K562 (cell line): ENCODE measurements around the gene MXD3. TPM values are rescaled to one million over a fixed set of nuclear protein-coding genes. Genes with fewer than 3 reads are reported as not detected.

Experiments used
- CTCF ChIP-seq, 3 experiments: IDR thresholded peaks in 2 of 3; conservative IDR thresholded peaks in 1 of 3; 2 replicates each; pipeline ENCODE4 v1.5.1; 2011 to 2012; ENCODE audit warnings: low read length in 3 of 3, mild to moderate bottlenecking in 3 of 3, control low read depth in 2 of 3, improper control_type of control experiment in 1 of 3, inconsistent platforms in 1 of 3, low read depth in 1 of 3, mixed read lengths in 1 of 3, moderate library complexity in 1 of 3; ENCODE audit not compliant: insufficient read depth in 2 of 3
- HNRNPUL1 ChIP-seq: fragments of 200-400 bp; formaldehyde crosslinking; IDR thresholded peaks from 2 replicates; pipeline ENCODE4 v1.6.1; 2017; ENCODE audit warnings: low read length
- KDM2B ChIP-seq: fragments of 250-450 bp; sonication (Bioruptor Pico); IDR thresholded peaks from 2 replicates; pipeline ENCODE4 v1.8.0; 2021; ENCODE audit warnings: mild to moderate bottlenecking, moderate library complexity
- MGA ChIP-seq: fragments of 450-650 bp; IDR thresholded peaks from 2 replicates; pipeline ENCODE4 v1.6.1; 2016; ENCODE audit warnings: mild to moderate bottlenecking, moderate library complexity
- PRMT5 ChIP-seq: sonication (generic); formaldehyde crosslinking; IDR thresholded peaks from 2 replicates; pipeline ENCODE4 v1.5.0; 2020; ENCODE audit warnings: missing genetic modification reagents
- TCFL5 ChIP-seq: fragments of 250-450 bp; sonication (Bioruptor Pico); conservative IDR thresholded peaks from 2 replicates; pipeline ENCODE4 v1.6.1; 2021; ENCODE audit warnings: mild to moderate bottlenecking, moderate library complexity, matching md5 sums
- TFE3 ChIP-seq: fragments of 450-650 bp; formaldehyde crosslinking; IDR thresholded peaks from 2 replicates; pipeline ENCODE4 v1.4.0; 2020; ENCODE audit warnings: mild to moderate bottlenecking, mixed read lengths
- TOE1 ChIP-seq, 2 experiments: fragments of 450-650 bp in 1 of 2; sonication (generic) in 1 of 2; formaldehyde crosslinking in 1 of 2; IDR thresholded peaks; 2 replicates each; pipeline versions ENCODE4 v1.7.1 to v1.8.0; 2016 to 2022; ENCODE audit warnings: borderline replicate concordance in 2 of 2, mild to moderate bottlenecking in 2 of 2, antibody characterized with exemption in 1 of 2, inconsistent platforms in 1 of 2, low read depth in 1 of 2, missing genetic modification reagents in 1 of 2, moderate library complexity in 1 of 2
- ZBTB17 ChIP-seq: fragments of 450-650 bp; formaldehyde crosslinking; IDR thresholded peaks from 2 replicates; pipeline ENCODE4 v1.4.0; 2020; ENCODE audit warnings: mild to moderate bottlenecking
- ZBTB8A ChIP-seq: fragments of 450-650 bp; IDR thresholded peaks from 2 replicates; pipeline ENCODE4 v1.6.1; 2018; ENCODE audit warnings: mild to moderate bottlenecking, moderate library complexity; ENCODE audit not compliant: partially characterized antibody
- ZNF699 ChIP-seq: fragments of 250-450 bp; sonication (Bioruptor Pico); IDR thresholded peaks from 2 replicates; pipeline ENCODE4 v1.8.0; 2021; ENCODE audit warnings: mild to moderate bottlenecking, moderate library complexity; ENCODE audit not compliant: insufficient replicate concordance
- polyA plus RNA-seq, 8 experiments: library from polyadenylated mRNA; depleted of rRNA in 4 of 8; stranded (reverse) in 5 of 8; unstranded in 3 of 8; fragments of >200 nt; fragmentation: Nextera tagmentation in 2 of 8; fragmentation: Illumina TruSeq in 1 of 8; extraction: Ambion mirVana in 2 of 8; extraction: Trizol in 1 of 8; gene quantifications; 2 replicates each; pipeline versions ENCODE4 v1.2.1 to v1.2.3, GENCODE V29; 2011 to 2014; ENCODE audit warnings: inconsistent platforms in 1 of 8, missing spikeins in 1 of 8
- total RNA-seq, 7 experiments: library from RNA; depleted of rRNA in 6 of 7; stranded (reverse); fragments of >200 nt in 6 of 7; fragmentation: Illumina TruSeq in 2 of 7; extraction: Trizol in 2 of 7; gene quantifications; 2 replicates each; pipeline versions ENCODE4 v1.2.1 to v1.2.3, GENCODE V29; 2011 to 2021; ENCODE audit warnings: low replicate concordance in 1 of 7

MXD3 gene
- total and polyA plus RNA-seq, 9 of the 15 experiments (the other 6 are each of a cell fraction or from before 2014, with no cell fraction given) = 0.28 to 24.8 (median 4.5) TPM

- TF ChIP-seq HNRNPUL1 (no peak), KDM2B (no peak), TFE3 (CRISPR knock-in tag) (no peak), MGA (no peak), ZBTB8A (no peak), TOE1 (IDR thresholded peaks at IDR 0.05; ENCODE audit: borderline replicate concordance) (no peak), TOE1 (CRISPR knock-in tag; IDR thresholded peaks at IDR 0.05; ENCODE audit: borderline replicate concordance, low read depth) (no peak), ZNF699 (CRISPR knock-in tag) (no peak), PRMT5 (CRISPR knock-in tag) (no peak), CTCF (IDR thresholded peaks at IDR 0.05 in 2 of 3, conservative IDR thresholded peaks at IDR 0.05 in 1 of 3; ENCODE audit: insufficient read depth in 2 of 3, low read depth in 1 of 3, low read length in 3 of 3) (peak; percentile 47 to 56 (median 53); a peak in 5 of 6 replicates), TCFL5 (CRISPR knock-in tag) (no peak), ZBTB17 (no peak)
These were observed 11.3 kb downstream of the MXD3 start (continued) for GRCh38 chr5:177300236-177300880.
